Activated CD4-positive, CD25-positive, alpha-beta regulatory T cell treated with anti-CD3 and anti-CD28 coated beads, Interleukin-2, amount 50 U/mL, for 72 hours (primary cell): Measurements from ENCODE around the gene BAIAP3.
"Not testable (repeated sequence)": the region's sequence is repeated elsewhere in the genome, so short reads cannot be mapped to it uniquely, and the experiment has no call there.

Experiments used
- DNase-seq: peaks from one replicate; pipeline ENCODE4 v3.0.0; 2021

BAIAP3 gene, protein sequence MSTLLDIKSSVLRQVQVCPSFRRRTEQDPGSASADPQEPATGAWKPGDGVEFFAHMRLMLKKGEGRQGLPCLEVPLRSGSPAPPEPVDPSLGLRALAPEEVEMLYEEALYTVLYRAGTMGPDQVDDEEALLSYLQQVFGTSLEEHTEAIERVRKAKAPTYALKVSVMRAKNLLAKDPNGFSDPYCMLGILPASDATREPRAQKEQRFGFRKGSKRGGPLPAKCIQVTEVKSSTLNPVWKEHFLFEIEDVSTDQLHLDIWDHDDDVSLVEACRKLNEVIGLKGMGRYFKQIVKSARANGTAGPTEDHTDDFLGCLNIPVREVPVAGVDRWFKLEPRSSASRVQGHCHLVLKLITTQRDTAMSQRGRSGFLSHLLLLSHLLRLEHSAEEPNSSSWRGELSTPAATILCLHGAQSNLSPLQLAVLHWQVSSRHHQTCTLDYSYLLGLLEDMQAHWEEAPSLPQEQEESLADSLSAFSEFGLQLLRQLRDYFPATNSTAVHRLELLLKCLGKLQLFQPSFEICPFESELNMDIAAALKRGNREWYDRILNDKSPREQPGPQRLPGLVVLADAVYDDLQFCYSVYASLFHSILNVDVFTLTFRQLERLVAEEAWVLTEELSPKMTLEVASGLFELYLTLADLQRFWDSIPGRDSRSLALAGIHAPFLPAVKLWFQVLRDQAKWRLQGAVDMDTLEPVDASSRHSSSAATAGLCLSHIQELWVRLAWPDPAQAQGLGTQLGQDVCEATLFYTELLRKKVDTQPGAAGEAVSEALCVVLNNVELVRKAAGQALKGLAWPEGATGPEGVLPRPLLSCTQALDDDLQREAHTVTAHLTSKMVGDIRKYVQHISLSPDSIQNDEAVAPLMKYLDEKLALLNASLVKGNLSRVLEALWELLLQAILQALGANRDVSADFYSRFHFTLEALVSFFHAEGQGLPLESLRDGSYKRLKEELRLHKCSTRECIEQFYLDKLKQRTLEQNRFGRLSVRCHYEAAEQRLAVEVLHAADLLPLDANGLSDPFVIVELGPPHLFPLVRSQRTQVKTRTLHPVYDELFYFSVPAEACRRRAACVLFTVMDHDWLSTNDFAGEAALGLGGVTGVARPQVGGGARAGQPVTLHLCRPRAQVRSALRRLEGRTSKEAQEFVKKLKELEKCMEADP

GRCh38 chr16:1333149-1333812, at the start of gene BAIAP3:
TSS of gene BAIAP3 (plus strand) at chr16:1333645. CDS start at chr16:1338550, 4,905 bp downstream.
- peak; percentile 61 for DNase-seq

DNA sequence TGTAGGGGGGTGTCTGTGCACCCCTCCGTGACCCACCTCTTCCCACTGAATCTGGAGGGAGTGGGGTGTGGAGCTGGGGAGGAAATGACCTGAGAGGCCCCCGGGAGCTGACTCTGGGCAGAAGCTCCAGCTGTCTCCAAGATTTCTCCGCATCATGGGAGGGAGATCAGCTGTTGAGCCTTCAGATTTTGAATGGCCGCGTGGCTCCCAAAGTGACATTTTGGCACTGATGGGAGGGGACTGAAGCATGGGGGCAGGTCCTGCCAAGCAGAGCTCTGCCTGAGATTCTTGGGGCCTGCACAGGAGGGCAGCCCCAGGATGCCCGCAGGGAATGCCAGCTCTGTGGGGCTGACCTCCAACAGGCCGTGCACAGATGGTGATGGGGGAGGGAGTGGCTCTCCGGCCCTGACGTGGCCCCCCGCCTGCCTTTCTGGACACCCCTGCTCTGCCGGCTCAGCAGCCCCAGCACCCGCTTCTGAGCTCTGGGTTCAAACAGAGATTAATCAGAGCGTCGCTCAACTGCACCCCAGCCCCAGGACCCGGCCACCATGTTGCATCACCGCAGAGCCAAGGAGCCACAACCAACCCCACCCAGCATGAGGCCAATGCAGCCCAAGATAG, 49.3 kb upstream of the BAIAP3 start:
- no peak for DNase-seq

DNA sequence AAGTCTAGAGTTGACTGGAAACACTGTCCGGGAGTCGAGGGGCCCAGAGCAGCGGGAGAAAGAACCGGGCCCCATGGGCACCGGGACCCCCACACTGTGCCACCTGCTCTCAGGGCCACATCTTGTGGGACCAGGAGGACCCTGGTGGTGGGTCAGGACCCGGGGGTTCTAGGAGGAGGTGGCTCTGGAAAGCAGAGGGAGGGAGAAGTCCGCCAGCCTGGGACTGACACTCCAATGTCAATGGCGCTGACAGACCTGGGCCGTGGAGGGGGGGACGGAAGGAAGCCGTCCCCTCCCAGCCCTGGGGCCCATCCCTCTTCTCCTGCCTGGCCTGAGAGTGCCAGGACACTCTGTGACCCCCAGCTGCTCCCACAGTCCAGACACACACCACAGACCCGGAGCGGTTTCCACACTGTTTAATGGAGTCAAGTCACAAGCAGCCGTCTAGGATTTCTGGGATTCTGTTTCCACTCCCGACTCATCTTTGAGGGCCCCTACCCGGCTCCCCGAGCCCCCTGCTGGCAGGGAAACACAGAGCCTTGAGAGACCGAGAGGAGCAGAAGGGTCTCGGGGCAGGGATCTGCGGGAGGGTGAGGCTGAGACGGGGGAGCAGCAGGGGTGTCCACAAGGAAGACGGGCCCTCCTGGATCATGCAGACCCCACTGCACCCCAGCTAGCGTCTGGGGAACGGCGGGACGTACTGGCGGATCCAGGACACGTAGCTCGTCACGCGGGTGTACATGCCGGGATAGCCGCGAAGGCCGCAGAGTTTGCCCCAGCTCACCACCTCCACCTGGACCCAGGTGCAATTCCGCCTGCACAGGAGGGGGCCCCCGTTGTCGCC, 47.6 kb upstream of the BAIAP3 start:
- DNase-seq: no peak

GRCh38 chr16:1286513-1287094, 46.8 kb upstream of the BAIAP3 start:
- no peak for DNase-seq

DNA sequence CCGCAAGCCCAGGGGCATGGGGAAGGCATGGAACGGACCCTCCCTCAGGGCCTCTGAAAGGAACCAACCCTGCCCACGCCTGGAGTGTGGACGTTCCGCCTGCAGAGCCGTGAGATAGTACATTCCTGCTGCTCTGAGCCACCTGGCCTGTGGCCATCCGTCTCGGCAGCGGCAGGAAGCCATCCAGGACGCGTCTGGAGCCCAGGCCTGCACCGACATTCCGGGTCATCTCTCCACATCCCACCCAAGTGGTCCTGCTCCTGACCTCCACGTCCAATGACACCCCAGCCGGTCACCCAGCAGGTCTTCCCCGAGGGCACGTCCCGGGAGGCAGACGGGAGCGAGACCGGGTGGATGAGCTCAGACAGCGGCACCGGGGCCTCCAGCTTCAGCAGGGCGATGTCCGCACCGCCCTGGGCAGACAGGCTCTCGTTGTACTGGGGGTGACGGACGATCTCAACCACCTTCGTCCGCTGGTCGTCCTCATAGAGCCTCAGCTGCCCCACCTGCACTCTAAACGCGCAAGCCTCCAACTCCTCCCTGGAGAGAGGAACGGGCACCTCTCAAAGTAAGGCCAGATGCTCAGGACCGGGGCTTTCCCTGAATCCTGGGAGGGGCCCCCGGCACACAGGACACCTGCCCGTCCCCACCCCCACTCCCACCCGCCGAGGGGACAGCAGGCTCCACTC, 45.3 kb upstream of the BAIAP3 start:
- DNase-seq: no peak

DNA sequence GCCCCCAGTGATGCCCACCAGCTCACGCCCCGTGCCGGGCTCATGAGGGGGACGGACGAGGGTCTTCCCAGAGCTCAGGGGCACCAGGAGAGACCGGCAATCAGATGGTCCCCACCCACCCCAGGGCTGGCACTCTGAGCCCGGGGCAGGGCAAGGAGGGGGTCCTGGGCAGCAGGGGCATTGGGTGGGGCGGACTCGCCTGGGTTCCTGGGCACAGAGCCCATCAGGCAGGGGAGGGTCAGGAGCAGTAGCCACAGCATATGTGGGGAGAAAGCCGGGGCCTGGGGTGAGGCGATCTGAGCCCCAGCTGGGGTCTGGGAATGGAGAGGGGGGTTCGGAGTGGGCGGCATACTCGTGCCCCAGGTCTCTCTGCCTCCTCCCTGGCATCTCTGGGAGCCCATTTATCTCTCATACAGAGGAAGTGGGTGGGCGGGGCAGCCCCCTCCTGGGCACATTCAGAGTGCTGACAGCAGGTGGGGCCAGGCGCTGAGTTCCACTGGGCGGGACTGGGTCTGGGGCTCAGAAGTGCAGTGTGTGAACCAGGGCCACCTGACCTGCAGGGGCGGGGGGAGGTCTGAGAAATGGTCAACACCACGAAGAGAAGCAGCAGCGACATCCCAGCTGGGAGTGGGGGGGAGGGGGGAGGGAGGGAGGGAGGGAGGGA, 44.5 kb upstream of the BAIAP3 start:
- no peak for DNase-seq

- no peak for DNase-seq
Measured at GRCh38 chr16:1289477-1289866, 44.0 kb upstream of the BAIAP3 start.

- no peak for DNase-seq
Measured at GRCh38 chr16:1290063-1290501, 43.4 kb upstream of the BAIAP3 start.

- no peak for DNase-seq
Measured at GRCh38 chr16:1290860-1291575, 42.4 kb upstream of the BAIAP3 start.

DNA sequence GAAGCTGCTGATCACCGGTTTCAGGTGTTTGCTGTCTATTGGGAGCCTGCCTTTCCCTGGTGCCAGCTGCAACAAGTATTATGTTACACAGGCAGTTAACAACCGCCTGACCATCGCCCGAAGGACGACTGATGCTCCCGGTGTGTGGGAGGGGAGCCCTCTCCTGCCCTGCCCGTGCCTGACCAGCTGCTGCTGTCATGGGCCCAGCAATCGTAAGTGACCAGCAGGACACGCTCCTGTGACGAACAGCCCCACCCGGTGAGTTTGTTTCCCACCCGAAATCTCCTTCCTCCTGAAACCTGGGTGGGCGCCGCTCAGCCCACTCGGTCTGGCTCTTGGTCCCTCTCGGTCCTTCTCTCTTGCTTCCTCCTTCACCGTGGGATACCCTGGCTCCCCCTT, 41.9 kb upstream of the BAIAP3 start:
- DNase-seq: no peak

DNA sequence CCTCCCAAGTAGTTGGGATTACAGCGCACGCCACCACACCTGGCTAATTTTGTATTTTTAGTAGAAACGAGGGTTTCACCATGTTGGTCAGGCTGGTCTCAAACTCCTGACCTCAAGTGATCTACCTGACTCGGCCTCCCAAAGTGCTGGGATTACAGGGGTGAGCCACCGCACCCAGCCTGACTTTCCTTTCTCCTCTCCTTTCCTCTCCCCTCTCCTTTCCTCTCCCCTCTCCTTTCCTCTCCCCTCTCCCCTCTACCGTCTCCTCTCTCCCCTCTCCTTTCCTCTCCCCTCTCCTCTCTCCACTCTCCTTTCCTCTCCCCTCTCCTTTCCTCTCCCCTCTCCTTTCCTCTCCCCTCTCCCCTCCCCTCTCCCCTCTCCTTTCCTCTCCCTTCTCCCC, 41.2 kb upstream of the BAIAP3 start:
- not testable (repeated sequence) for DNase-seq

DNA sequence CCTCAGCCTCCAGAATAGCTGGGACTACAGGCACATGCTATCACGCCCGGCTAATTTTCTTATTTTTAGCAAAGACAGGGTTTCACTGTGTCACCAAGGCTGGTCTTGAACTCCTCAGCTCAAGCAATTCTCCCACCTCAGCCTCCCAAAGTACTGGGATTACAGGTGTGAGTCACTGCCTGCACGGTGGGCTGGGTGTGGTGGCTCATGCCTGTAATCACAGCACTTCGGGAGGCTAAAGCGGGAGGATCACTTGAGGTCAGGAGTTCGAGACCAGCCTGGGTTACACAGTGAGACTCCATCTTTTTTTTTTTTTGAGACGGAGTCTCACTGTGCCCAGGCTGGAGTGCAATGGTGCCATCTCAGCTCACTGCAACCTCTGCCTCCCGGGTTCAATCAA, 40.6 kb upstream of the BAIAP3 start:
- not testable (repeated sequence) for DNase-seq

DNA sequence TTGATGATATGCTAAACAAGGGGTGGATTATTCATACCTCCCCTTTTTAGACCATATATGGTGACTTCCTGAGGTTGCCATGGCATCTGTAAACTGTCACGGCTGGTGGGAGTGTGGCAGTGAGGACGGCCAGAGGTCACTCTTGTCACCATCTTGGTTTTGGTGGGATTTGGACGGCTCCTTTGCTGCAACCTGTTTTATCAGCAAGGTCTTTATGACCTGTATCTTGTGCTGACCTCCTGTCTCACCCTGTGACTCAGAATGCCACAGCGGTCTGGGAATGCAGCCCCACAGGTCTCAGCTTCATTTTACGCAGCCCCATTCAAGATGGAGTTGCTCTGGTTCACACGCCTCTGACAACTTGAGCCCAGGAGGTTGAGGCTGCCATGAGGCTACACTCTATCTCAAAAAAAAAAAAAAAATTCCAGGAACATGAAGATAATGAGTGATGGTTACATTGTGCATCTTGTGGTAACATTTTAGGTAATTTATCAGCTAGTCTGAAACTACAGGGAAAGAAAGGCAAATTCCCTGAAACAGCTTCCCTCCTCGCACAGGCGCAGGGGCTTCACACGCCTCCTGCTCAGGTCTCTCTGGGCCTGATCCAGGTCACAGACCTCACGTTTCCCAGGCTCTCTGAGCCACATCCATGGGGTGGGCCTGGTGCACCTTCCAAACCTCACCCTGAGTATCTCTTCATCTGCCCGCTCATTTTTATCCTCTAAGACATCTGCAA, 39.4 kb upstream of the BAIAP3 start:
- no peak for DNase-seq

DNA sequence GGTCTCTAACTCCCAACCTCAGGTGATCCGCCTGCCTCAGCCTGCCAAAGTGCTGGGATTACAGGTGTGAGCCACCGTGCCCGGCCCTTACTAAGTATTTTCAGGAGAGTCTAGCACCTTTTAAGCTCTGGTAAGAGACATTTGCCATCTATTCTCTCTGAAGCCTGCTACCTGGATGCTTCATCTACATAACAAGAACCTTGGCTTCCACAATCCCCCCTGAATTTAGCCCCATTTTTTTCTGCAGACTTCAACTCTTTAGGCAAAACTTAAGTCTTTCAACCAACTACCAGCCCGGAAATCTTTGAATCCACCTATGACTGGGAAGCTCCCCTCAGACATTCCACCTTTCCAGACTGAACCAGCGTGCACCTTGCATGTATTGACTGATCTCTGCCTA, 38.0 kb upstream of the BAIAP3 start:
- no peak for DNase-seq

DNA sequence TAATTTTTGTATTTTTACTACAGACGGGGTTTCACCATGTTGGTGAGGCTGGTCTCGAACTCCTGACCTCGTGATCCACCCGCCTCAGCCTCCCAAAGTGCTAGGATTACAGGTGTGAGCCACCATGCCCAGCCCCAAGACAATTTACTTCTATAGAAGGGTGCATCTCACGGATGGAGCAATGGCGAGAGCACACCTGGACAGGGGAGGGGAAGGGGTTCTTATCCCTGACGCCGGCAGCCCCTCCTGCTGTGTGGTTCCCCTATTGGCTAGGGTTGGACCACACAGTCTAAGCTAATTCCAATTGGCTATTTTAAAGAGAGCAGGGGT, 36.8 kb upstream of the BAIAP3 start:
- not testable (repeated sequence) for DNase-seq

- DNase-seq: no peak
Measured at GRCh38 chr16:1297018-1297696, 36.3 kb upstream of the BAIAP3 start.

GRCh38 chr16:1298406-1298805, 35.0 kb upstream of the BAIAP3 start:
- DNase-seq: no peak
